Neural cell (in vitro differentiated cells): ENCODE data around the gene BRI3. TPM values are rescaled to one million over a fixed set of nuclear protein-coding genes. Genes with fewer than 3 reads are reported as not detected.

Experiments used
- H2AFZ ChIP-seq: fragments of 200-600, 300-800 bp; sonication (generic), shearing (Covaris generic); 2 replicates; pipeline ENCODE4 v1.6.0; 2014; ENCODE audit warnings: low read depth, mild to moderate bottlenecking, antibody characterized with exemption, low read length, moderate library complexity
- H3F3A ChIP-seq: fragments of 200-600 bp; shearing (Covaris generic); 2 replicates; pipeline ENCODE4 v1.6.1; 2016; ENCODE audit warnings: mild to moderate bottlenecking, moderate library complexity, mixed read lengths, antibody characterized with exemption, low read length; ENCODE audit not compliant: insufficient read depth, poor library complexity, severe bottlenecking
- H3K27ac ChIP-seq: fragments of 200-600, 300-800 bp; sonication (generic), shearing (Covaris generic); 2 replicates; pipeline ENCODE4 v1.5.1; 2014; ENCODE audit warnings: mild to moderate bottlenecking, low read length, moderate library complexity
- H3K27me3 ChIP-seq: fragments of 300-800, 200-600 bp; sonication (generic), shearing (Covaris generic); 2 replicates; pipeline ENCODE4 v1.6.0; 2014; ENCODE audit warnings: mild to moderate bottlenecking, low read depth, low read length, moderate library complexity; ENCODE audit not compliant: insufficient read depth
- H3K36me3 ChIP-seq: fragments of 300-800, 200-600 bp; sonication (generic), shearing (Covaris generic); 2 replicates; pipeline ENCODE4 v1.5.1; 2014; ENCODE audit warnings: mild to moderate bottlenecking, antibody characterized with exemption, low read length, moderate library complexity; ENCODE audit not compliant: insufficient read depth
- H3K4me2 ChIP-seq: fragments of 300-800, 200-600 bp; sonication (generic), shearing (Covaris generic); 2 replicates; pipeline ENCODE4 v1.6.0; 2014; ENCODE audit warnings: mild to moderate bottlenecking, low read length
- H3K4me3 ChIP-seq: fragments of 300-800, 200-600 bp; sonication (generic), shearing (Covaris generic); 2 replicates; pipeline ENCODE4 v1.5.1; 2014; ENCODE audit warnings: mild to moderate bottlenecking, low read length, moderate library complexity
- H3K79me2 ChIP-seq: fragments of 200-600 bp; shearing (Covaris generic); replicated peaks from 2 replicates; pipeline ENCODE4 v1.6.0; 2014; ENCODE audit warnings: mild to moderate bottlenecking, low read length, moderate library complexity; ENCODE audit not compliant: insufficient read depth
- H3K9ac ChIP-seq: fragments of 300-800, 200-600 bp; sonication (generic), shearing (Covaris generic); 2 replicates; pipeline ENCODE4 v1.6.1; 2016; ENCODE audit warnings: mild to moderate bottlenecking, low read length, mixed read lengths
- H3K9me2 ChIP-seq: fragments of 200-600 bp; shearing (Covaris generic); 2 replicates; pipeline ENCODE4 v1.6.1; 2016; ENCODE audit warnings: mild to moderate bottlenecking, low read length, mixed read lengths; ENCODE audit not compliant: insufficient read depth
- H3K9me3 ChIP-seq: fragments of 200-600, 300-800 bp; sonication (generic), shearing (Covaris generic); 2 replicates; pipeline ENCODE4 v1.6.1; 2016; ENCODE audit warnings: mild to moderate bottlenecking, mixed run types, low read length, moderate library complexity, mixed read lengths
- H4K20me1 ChIP-seq: fragments of 200-600 bp; shearing (Covaris generic); 2 replicates; pipeline ENCODE4 v1.6.1; 2016; ENCODE audit warnings: mild to moderate bottlenecking, mixed run types; ENCODE audit not compliant: insufficient read depth
- EP300 ChIP-seq: fragments of 450-650 bp; conservative IDR thresholded peaks from 2 replicates; pipeline ENCODE4 v1.6.1; 2014; ENCODE audit warnings: antibody characterized with exemption, mild to moderate bottlenecking, moderate library complexity; ENCODE audit not compliant: poor library complexity, severe bottlenecking
- EZH2 ChIP-seq: fragments of 200-600, 300-800 bp; shearing (Covaris generic), sonication (generic); IDR thresholded peaks from 2 replicates; pipeline ENCODE4 v1.6.1; 2014; ENCODE audit warnings: antibody characterized with exemption, low read length, borderline replicate concordance, mild to moderate bottlenecking; ENCODE audit not compliant: insufficient read depth, poor library complexity, severe bottlenecking
- MXI1 ChIP-seq: fragments of 450-650 bp; conservative IDR thresholded peaks from 2 replicates; pipeline ENCODE4 v1.6.1; 2014; ENCODE audit warnings: antibody characterized with exemption, mild to moderate bottlenecking; ENCODE audit not compliant: poor library complexity, severe bottlenecking
- POLR2AphosphoS5 ChIP-seq: IDR thresholded peaks from 2 replicates; pipeline ENCODE4 v1.6.1; 2012
- RAD21 ChIP-seq: fragments of 450-650 bp; conservative IDR thresholded peaks from 2 replicates; pipeline ENCODE4 v1.6.1; 2014; ENCODE audit warnings: antibody characterized with exemption, mild to moderate bottlenecking, moderate library complexity
- REST ChIP-seq: IDR thresholded peaks from 2 replicates; pipeline ENCODE4 v1.6.1; 2012; ENCODE audit warnings: borderline replicate concordance
- SMC3 ChIP-seq: fragments of 450-650 bp; conservative IDR thresholded peaks from 2 replicates; pipeline ENCODE4 v1.6.1; 2014; ENCODE audit warnings: antibody characterized with exemption, mild to moderate bottlenecking, moderate library complexity; ENCODE audit not compliant: poor library complexity
- TAF1 ChIP-seq: IDR thresholded peaks from 2 replicates; pipeline ENCODE4 v1.6.1; 2012; ENCODE audit warnings: low read depth
- polyA plus RNA-seq: library from polyadenylated mRNA; depleted of rRNA; stranded (reverse); fragments of >200 nt; gene quantifications from 2 replicates; pipeline ENCODE4 v1.2.3, GENCODE V29; 2014
- TF ChIP-seq, protein P1 (sequence below): fragments of 450-650 bp; IDR thresholded peaks from 2 replicates; pipeline ENCODE4 v1.5.1; 2014; ENCODE audit warnings: antibody characterized with exemption, mild to moderate bottlenecking, moderate library complexity; ENCODE audit not compliant: poor library complexity, severe bottlenecking

The BRI3 gene
- polyA plus RNA-seq, 1 donor from 2014 or later: 55.6 TPM

DNA sequence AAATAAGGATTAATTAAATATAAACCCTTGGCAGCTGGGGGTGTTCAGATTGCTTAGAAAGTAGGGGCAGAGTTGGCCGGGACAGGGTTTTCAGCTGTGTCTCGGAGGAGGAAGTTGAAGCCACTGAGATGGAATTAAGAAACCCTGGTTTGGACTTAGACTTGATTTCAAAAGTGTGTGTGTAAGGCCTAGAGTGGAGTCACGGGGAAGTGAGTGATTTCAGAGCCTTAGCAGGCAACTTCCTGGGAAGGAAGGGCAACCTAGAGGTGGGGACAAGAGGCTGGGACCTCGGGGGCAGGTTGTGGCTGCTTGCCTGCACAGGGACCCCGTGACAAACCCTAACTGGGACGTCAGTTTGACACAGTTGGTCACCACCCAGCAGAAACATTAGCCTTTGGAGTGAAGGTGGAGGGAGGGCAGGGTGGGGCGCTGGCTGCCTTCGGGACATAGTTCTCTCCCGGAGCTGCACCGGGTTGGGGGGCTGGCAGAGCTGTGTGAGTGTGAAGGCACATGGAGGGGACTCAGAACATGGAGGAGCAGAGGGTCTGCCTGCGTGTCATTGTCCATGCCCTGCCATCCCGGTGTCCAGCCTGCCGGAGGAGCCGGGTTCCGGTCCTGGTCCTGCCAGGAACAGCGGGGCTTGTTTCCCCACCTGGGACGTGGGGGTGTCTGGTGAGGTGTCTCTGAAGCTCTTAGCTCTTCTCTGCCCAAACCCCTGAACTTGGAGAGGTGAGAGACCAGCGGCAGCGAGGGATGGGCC is 1.8 kb downstream of the BRI3 start:
- peaks cover 26% of the 10 kb centered on the region for H3K79me2 ChIP-seq
- peaks cover 6% of the 10 kb centered on the region for H4K20me1 ChIP-seq
- no peaks in the 10 kb centered on the region for H3F3A ChIP-seq
- peak overlapping the region; percentile 88 for H3K4me3 ChIP-seq
- H3K4me2 ChIP-seq: peak overlapping the region; percentile 94
- H3K27ac ChIP-seq: no peak overlapping the region
- H2AFZ ChIP-seq: no peak overlapping the region
- no peaks in the 10 kb centered on the region for H3K36me3 ChIP-seq
- H3K9ac ChIP-seq: peak overlapping the region; percentile 82
- TF ChIP-seq REST (no peak), POLR2AphosphoS5 (no peak), RAD21 (no peak), EP300 (no peak), TAF1 (no peak), EZH2 (no peak), SMC3 (no peak), MXI1 (no peak)
- TF ChIP-seq, protein P1, sequence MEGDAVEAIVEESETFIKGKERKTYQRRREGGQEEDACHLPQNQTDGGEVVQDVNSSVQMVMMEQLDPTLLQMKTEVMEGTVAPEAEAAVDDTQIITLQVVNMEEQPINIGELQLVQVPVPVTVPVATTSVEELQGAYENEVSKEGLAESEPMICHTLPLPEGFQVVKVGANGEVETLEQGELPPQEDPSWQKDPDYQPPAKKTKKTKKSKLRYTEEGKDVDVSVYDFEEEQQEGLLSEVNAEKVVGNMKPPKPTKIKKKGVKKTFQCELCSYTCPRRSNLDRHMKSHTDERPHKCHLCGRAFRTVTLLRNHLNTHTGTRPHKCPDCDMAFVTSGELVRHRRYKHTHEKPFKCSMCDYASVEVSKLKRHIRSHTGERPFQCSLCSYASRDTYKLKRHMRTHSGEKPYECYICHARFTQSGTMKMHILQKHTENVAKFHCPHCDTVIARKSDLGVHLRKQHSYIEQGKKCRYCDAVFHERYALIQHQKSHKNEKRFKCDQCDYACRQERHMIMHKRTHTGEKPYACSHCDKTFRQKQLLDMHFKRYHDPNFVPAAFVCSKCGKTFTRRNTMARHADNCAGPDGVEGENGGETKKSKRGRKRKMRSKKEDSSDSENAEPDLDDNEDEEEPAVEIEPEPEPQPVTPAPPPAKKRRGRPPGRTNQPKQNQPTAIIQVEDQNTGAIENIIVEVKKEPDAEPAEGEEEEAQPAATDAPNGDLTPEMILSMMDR: no peak
- H3K27me3 ChIP-seq: no peaks in the 10 kb centered on the region
- H3K9me3 ChIP-seq: no peaks in the 10 kb centered on the region
- no peaks in the 10 kb centered on the region for H3K9me2 ChIP-seq

DNA sequence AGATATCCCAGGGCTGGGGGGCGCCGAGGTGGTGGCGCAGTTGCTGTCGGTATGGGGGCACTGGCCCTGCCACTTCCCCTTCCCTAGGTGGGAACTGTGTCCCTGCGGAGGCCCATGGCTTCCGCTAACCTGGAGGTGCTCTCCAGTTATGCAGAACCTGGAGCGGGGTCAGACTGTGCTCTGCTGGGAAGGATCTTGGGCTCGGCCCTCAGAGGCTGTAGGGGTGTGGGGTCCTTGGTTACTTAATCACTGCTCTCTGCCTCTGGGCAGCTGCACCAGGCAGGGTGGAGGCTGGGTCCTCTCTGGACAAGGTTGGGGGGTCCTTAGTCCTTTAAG is 2.4 kb downstream of the BRI3 start:
- Histone ChIP-seq H4K20me1 (peaks cover 6% of the 10 kb centered on the region), H3K4me3 (peak overlapping the region; percentile 88), H3K9me2 (no peaks in the 10 kb centered on the region), H3K9me3 (no peaks in the 10 kb centered on the region), H3K27me3 (no peaks in the 10 kb centered on the region), H3K79me2 (peaks cover 26% of the 10 kb centered on the region), H3K27ac (no peak overlapping the region), H3K4me2 (no peak overlapping the region), H3K36me3 (no peaks in the 10 kb centered on the region), H2AFZ (no peak overlapping the region), H3K9ac (no peak overlapping the region), H3F3A (no peaks in the 10 kb centered on the region)
- no peak for TF ChIP-seq POLR2AphosphoS5
- TF ChIP-seq SMC3: no peak
- TF ChIP-seq TAF1: no peak
- TF ChIP-seq, protein P1: no peak
